Measurements from ENCODE around the gene RBM14. TPM values are rescaled to one million over a fixed set of nuclear protein-coding genes. Genes with fewer than 3 reads are reported as not detected.
A peak's percentile ranks its signal among the peaks of the same experiment; 100 is the strongest.

The RBM14 gene
- total and polyA plus RNA-seq, 10 of the 15 experiments (the other 5 are each of a cell fraction or from before 2014, with no cell fraction given) = 5.4 to 140 (median 44.5) TPM

DNA sequence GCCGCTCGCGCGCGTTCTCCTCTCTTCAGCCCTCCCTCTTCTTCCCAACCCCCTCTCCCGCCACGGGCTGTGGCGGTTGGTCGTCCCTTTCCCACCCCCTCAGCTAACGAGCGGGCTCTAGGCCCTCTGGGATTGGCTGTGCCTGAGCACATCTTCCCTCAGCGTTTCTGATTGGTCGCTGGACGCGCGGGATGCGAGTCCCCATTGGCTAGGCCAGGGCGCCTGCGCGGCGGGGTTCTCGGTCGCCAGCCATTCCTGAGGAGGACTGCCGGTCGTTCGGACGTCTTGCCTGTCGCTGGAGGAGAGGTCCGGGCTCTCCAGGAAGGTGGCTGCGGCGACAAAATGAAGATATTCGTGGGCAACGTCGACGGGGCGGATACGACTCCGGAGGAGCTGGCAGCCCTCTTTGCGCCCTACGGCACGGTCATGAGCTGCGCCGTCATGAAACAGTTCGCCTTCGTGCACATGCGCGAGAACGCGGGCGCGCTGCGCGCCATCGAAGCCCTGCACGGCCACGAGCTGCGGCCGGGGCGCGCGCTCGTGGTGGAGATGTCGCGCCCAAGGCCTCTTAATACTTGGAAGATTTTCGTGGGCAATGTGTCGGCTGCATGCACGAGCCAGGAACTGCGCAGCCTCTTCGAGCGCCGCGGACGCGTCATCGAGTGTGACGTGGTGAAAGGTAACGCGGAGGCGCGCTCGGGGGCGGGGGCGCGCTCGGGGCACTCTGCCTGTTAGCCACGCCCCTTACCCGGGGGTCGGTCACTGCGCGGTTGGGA, at the start of gene RBM14 (continued):
- no peak for TF ChIP-seq SMAD1 (IDR thresholded peaks at IDR 0.05; ENCODE audit: low read depth, partially characterized antibody)
- TF ChIP-seq BMI1 (IDR thresholded peaks at IDR 0.05; ENCODE audit: borderline replicate concordance) = no peak
- TF ChIP-seq MYC (IDR thresholded peaks at IDR 0.05; ENCODE audit: insufficient read depth, insufficient read length, insufficient replicate concordance, low read length, severe bottlenecking) = no peak
- TF ChIP-seq MTA3 (IDR thresholded peaks at IDR 0.05; ENCODE audit: borderline replicate concordance, low read length) = no peak
- TF ChIP-seq, protein P1, sequence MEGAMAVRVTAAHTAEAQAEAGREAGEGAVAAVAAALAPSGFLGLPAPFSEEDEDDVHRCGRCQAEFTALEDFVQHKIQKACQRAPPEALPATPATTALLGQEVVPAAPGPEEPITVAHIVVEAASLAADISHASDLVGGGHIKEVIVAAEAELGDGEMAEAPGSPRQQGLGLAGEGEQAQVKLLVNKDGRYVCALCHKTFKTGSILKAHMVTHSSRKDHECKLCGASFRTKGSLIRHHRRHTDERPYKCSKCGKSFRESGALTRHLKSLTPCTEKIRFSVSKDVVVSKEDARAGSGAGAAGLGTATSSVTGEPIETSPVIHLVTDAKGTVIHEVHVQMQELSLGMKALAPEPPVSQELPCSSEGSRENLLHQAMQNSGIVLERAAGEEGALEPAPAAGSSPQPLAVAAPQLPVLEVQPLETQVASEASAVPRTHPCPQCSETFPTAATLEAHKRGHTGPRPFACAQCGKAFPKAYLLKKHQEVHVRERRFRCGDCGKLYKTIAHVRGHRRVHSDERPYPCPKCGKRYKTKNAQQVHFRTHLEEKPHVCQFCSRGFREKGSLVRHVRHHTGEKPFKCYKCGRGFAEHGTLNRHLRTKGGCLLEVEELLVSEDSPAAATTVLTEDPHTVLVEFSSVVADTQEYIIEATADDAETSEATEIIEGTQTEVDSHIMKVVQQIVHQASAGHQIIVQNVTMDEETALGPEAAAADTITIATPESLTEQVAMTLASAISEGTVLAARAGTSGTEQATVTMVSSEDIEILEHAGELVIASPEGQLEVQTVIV (IDR thresholded peaks at IDR 0.05; ENCODE audit: borderline replicate concordance, partially characterized antibody) = no peak
- TF ChIP-seq, protein P2, sequence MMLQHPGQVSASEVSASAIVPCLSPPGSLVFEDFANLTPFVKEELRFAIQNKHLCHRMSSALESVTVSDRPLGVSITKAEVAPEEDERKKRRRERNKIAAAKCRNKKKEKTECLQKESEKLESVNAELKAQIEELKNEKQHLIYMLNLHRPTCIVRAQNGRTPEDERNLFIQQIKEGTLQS (IDR thresholded peaks at IDR 0.05; ENCODE audit: borderline replicate concordance, extremely low read depth, low read depth, low read length) = no peak
- TF ChIP-seq RUNX3 (IDR thresholded peaks at IDR 0.05; ENCODE audit: low read length) = no peak; the same call in none of the 2 replicates
- TF ChIP-seq HDGF (IDR thresholded peaks at IDR 0.05) = peak; percentile 94
- TF ChIP-seq CBX3 (IDR thresholded peaks at IDR 0.05; ENCODE audit: borderline replicate concordance, low read depth) = no peak
- no peak for TF ChIP-seq NR2C2 (IDR thresholded peaks at IDR 0.05; ENCODE audit: borderline replicate concordance, control insufficient read depth, insufficient read length, low read depth)
- TF ChIP-seq, protein P3, sequence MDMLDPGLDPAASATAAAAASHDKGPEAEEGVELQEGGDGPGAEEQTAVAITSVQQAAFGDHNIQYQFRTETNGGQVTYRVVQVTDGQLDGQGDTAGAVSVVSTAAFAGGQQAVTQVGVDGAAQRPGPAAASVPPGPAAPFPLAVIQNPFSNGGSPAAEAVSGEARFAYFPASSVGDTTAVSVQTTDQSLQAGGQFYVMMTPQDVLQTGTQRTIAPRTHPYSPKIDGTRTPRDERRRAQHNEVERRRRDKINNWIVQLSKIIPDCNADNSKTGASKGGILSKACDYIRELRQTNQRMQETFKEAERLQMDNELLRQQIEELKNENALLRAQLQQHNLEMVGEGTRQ (IDR thresholded peaks at IDR 0.05; ENCODE audit: borderline replicate concordance, low read depth, low read length) = no peak
- TF ChIP-seq, protein P4, sequence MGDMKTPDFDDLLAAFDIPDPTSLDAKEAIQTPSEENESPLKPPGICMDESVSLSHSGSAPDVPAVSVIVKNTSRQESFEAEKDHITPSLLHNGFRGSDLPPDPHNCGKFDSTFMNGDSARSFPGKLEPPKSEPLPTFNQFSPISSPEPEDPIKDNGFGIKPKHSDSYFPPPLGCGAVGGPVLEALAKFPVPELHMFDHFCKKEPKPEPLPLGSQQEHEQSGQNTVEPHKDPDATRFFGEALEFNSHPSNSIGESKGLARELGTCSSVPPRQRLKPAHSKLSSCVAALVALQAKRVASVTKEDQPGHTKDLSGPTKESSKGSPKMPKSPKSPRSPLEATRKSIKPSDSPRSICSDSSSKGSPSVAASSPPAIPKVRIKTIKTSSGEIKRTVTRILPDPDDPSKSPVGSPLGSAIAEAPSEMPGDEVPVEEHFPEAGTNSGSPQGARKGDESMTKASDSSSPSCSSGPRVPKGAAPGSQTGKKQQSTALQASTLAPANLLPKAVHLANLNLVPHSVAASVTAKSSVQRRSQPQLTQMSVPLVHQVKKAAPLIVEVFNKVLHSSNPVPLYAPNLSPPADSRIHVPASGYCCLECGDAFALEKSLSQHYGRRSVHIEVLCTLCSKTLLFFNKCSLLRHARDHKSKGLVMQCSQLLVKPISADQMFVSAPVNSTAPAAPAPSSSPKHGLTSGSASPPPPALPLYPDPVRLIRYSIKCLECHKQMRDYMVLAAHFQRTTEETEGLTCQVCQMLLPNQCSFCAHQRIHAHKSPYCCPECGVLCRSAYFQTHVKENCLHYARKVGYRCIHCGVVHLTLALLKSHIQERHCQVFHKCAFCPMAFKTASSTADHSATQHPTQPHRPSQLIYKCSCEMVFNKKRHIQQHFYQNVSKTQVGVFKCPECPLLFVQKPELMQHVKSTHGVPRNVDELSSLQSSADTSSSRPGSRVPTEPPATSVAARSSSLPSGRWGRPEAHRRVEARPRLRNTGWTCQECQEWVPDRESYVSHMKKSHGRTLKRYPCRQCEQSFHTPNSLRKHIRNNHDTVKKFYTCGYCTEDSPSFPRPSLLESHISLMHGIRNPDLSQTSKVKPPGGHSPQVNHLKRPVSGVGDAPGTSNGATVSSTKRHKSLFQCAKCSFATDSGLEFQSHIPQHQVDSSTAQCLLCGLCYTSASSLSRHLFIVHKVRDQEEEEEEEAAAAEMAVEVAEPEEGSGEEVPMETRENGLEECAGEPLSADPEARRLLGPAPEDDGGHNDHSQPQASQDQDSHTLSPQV (IDR thresholded peaks at IDR 0.05) = no peak
- no peak for TF ChIP-seq STAT3 (IDR thresholded peaks at IDR 0.05; ENCODE audit: low read depth, low read length)
- TF ChIP-seq SREBF1 (IDR thresholded peaks at IDR 0.05; ENCODE audit: low read length) = no peak
- peak; percentile 62 for TF ChIP-seq NRF1 (conservative IDR thresholded peaks at IDR 0.05; ENCODE audit: low read depth, low read length)
- no peak for TF ChIP-seq RAD21 (IDR thresholded peaks at IDR 0.05; ENCODE audit: insufficient read depth, low read depth, low read length)
- no peak for TF ChIP-seq ETV6 (conservative IDR thresholded peaks at IDR 0.05 in 1 of 2, IDR thresholded peaks at IDR 0.05 in 1 of 2; ENCODE audit: borderline replicate concordance in 1 of 2, low read depth in 1 of 2)
- peak; percentile 39; the same call in 1 of the 2 replicates for TF ChIP-seq HCFC1 (IDR thresholded peaks at IDR 0.05; ENCODE audit: low read length)
- TF ChIP-seq YBX1 (IDR thresholded peaks at IDR 0.05) = no peak
